Activated CD8-positive, alpha-beta memory T cell treated with anti-CD3 and anti-CD28 coated beads, Interleukin-2, amount 50 U/mL, for 24 hours (primary cell): ENCODE results near the gene CCL17.
"Not testable (repeated sequence)": the region's sequence is repeated elsewhere in the genome, so short reads cannot be mapped to it uniquely, and the experiment has no call there.

Source experiments
- DNase-seq: peaks from one replicate; pipeline ENCODE4 v3.0.0-alpha.2; 2020; ENCODE audit errors: extremely low read depth

CCL17 gene

GRCh38 chr16:57432505-57432904 lies 27.9 kb downstream of the CCL17 start:
- no peak for DNase-seq

DNA sequence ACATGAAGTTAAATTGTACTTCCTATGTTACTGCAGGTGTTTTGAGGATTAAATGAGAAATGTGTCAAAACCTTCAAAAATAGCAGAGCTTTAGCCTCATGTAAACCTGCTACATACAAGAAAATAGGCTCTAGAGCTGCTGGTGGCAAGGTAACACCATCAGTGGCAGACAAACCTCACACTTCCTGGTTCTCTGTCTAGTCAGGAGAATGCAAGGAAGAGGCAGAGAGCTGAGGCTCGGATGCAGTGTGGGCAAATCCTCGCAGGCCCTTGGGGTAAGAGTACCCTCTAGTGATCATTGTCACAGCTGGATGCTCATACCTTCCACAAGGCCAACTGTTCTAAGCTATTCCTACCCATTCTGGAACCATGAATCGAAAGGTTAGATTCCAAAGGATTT lies 28.4 kb downstream of the CCL17 start:
- no peak for DNase-seq

GRCh38 chr16:57434003-57434402 lies 29.4 kb downstream of the CCL17 start:
- no peak for DNase-seq

DNA sequence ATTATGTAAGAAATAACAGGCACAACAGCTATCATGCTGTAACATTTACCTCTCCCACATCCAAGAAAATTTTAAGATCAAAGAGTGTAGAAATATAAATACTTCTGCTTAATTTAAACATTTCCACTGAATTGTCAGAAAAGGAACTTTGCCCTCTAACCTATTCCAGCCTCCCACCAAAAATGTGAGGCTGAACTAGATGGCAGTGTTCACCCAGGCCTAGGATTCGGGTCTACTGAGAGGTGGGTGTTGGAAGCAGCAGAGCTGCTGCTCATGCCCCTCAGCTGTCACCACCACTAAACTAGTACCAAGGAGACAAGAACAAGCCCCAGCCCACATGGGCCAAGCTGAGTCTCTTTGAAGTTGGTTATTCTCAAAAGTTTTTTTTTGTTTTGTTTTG lies 31.3 kb downstream of the CCL17 start:
- DNase-seq = no peak

GRCh38 chr16:57439947-57440346 lies 35.4 kb downstream of the CCL17 start:
- DNase-seq = not testable (repeated sequence)

- not testable (repeated sequence) for DNase-seq
These were observed 36.0 kb downstream of the CCL17 start for GRCh38 chr16:57440551-57440950.

- DNase-seq = no peak
These were observed 40.1 kb downstream of the CCL17 start for GRCh38 chr16:57444711-57445110.

- no peak for DNase-seq
These were observed 40.9 kb downstream of the CCL17 start for GRCh38 chr16:57445510-57445909.

DNA sequence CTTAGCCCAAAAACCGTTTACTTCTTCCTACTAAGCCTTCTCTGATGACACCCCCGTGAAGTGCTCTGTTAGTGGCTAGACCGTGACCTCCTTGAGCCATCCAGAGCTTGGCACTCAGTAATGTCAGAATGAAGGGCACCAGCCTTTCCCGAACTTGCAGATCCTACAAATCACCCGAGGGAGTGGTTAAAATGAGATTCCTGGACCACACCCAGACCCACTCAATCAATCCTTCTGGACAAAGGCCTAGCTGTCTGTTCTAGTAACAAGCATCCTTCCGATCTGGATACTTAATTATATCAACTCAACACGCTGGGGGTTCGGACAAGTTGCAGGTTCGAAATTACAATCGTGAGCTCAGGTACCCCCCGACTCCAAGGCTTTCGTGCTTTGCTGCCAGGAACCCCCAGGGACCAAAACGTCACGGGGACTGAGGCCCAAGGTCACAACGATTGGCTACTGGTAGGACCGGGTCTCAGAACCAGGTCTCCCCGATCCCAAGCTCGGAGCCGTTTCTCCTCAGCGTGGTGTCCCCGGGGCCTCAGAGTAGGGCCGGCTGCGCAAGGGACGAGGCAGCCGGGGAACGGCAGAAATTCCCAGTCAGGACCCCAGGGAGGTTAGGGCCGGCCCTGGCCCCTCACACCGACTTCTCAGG lies 42.1 kb downstream of the CCL17 start:
- DNase-seq = no peak

GRCh38 chr16:57447186-57447962 lies 42.8 kb downstream of the CCL17 start, which contains the start of the genes CIAPIN1 and COQ9:
Gene CIAPIN1, minus strand, starts transcription at chr16:57447385. Its CDS starts 6,457 bp downstream, at chr16:57440928.
Gene COQ9, plus strand, starts transcription at chr16:57447479. Its CDS starts 27 bp downstream, at chr16:57447506.
- DNase-seq = peak; percentile 70

- no peak for DNase-seq
These were observed 47.5 kb downstream of the CCL17 start for GRCh38 chr16:57452021-57452420.

GRCh38 chr16:57462209-57462977 lies 57.8 kb downstream of the CCL17 start, which contains the start of gene POLR2C:
Gene POLR2C, plus strand, starts transcription at chr16:57462679. Its CDS starts 46 bp downstream, at chr16:57462725.
- peak; percentile 75 for DNase-seq

GRCh38 chr16:57462978-57463362 lies 58.4 kb downstream of the CCL17 start:
- no peak for DNase-seq

- no peak for DNase-seq
These were observed 60.0 kb downstream of the CCL17 start for GRCh38 chr16:57464523-57464922.
